Smooth muscle cell (in vitro differentiated cells): ENCODE data around the gene ACYP2. TPM values are rescaled to one million over a fixed set of nuclear protein-coding genes. Genes with fewer than 3 reads are reported as not detected.
A peak's percentile ranks its signal among the peaks of the same experiment; 100 is the strongest.

ENCODE experiments used
- DNase-seq: peaks from one replicate; lab custom pipeline; 2025; ENCODE audit not compliant: unreplicated experiment; lab: John Stamatoyannopoulos, UW
- H2AFZ ChIP-seq: fragments of 200-600 bp; sonication (generic); 2 replicates; pipeline ENCODE4 v1.6.0; 2016; ENCODE audit warnings: antibody characterized with exemption, low read depth, mild to moderate bottlenecking
- H3F3A ChIP-seq: fragments of 200-600 bp; sonication (generic); 2 replicates; pipeline ENCODE4 v1.6.0; 2017; ENCODE audit warnings: antibody characterized with exemption, low read depth
- H3K27ac ChIP-seq: fragments of 200-600 bp; sonication (generic); 2 replicates; pipeline ENCODE4 v1.5.1; 2016; ENCODE audit warnings: low read depth, mild to moderate bottlenecking
- H3K27me3 ChIP-seq: fragments of 200-600 bp; sonication (generic); 2 replicates; pipeline ENCODE4 v1.6.1; 2016; ENCODE audit warnings: low read depth, mild to moderate bottlenecking
- H3K36me3 ChIP-seq: fragments of 200-600 bp; sonication (generic); 2 replicates; pipeline ENCODE4 v1.5.1; 2016; ENCODE audit warnings: low read depth
- H3K4me1 ChIP-seq: fragments of 200-600 bp; sonication (generic); 2 replicates; pipeline ENCODE4 v1.5.1; 2016; ENCODE audit warnings: low read depth
- H3K4me2 ChIP-seq: fragments of 200-600 bp; sonication (generic); 2 replicates; pipeline ENCODE4 v1.6.0; 2016; ENCODE audit warnings: mild to moderate bottlenecking
- H3K4me3 ChIP-seq: fragments of 200-600 bp; sonication (generic); 2 replicates; pipeline ENCODE4 v1.5.1; 2016; ENCODE audit warnings: mild to moderate bottlenecking
- H3K79me2 ChIP-seq: fragments of 200-600 bp; sonication (generic); 2 replicates; pipeline ENCODE4 v1.6.0; 2016; ENCODE audit warnings: low read depth, mild to moderate bottlenecking
- H3K9ac ChIP-seq: fragments of 200-600 bp; sonication (generic); 2 replicates; pipeline ENCODE4 v1.6.0; 2016; ENCODE audit warnings: low read depth
- H3K9me3 ChIP-seq: fragments of 200-600 bp; sonication (generic); replicated peaks from 2 replicates; pipeline ENCODE4 v1.5.1; 2016; ENCODE audit warnings: low read depth
- H4K20me1 ChIP-seq: fragments of 200-600 bp; sonication (generic); 2 replicates; pipeline ENCODE4 v1.6.0; 2016; ENCODE audit warnings: low read depth
- CTCF ChIP-seq: fragments of 200-600 bp; sonication (generic); IDR thresholded peaks from 2 replicates; pipeline ENCODE4 v1.5.1; 2017; ENCODE audit warnings: borderline replicate concordance, mild to moderate bottlenecking, antibody characterized with exemption; ENCODE audit not compliant: insufficient read depth, poor library complexity, severe bottlenecking
- WGBS: methylation state at CpG from one replicate; pipeline ENCODE4 v1.1.7; 2016; ENCODE audit warnings: low lambda C conversion rate; 5-methylcytosine and 5-hydroxymethylcytosine counted together
- polyA plus RNA-seq: library from polyadenylated mRNA; unstranded; fragments of >200 nt; fragmentation: Nextera tagmentation; extraction: Ambion mirVana; gene quantifications from 2 replicates; pipeline ENCODE4 v1.2.1, GENCODE V29; 2016
- small RNA-seq: library from RNA; depleted of rRNA; stranded (forward); fragments of <200 nt; gene quantifications from one replicate; pipeline ENCODE3, GENCODE V24; 2014
- total RNA-seq: library from RNA; depleted of rRNA; stranded (reverse); fragments of >200 nt; gene quantifications from 2 replicates; pipeline ENCODE4 v1.2.3, GENCODE V29; 2014

The ACYP2 gene
- total and polyA plus RNA-seq, 2 experiments from 2014 or later = 12.1 to 18.6 TPM

GRCh38 chr2:54348646-54349045, 233.2 kb downstream of the ACYP2 start:
- no peak overlapping the region for H3K4me2 ChIP-seq

DNA sequence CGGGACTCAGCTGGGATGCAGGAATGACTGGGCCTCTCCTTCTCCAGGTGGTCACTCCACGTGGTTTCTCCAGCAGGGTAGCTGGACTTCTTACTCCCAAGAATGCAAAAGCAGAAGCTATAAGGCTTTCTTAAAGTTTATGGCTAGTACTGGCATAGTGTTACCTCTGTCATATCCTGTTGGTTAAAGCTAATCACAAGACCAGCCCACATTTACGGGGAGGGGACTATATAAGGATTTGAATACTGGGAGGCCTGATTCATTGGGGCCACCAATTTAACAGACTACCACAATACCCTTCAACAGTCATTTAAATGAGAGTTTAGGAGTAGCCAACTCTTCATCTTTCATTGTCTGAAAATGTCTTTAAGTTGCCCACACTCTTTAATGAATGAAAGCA, 235.0 kb downstream of the ACYP2 start:
- no peak for TF ChIP-seq CTCF
- H3K79me2 ChIP-seq = no peaks in the 10 kb centered on the region
- no peaks in the 10 kb centered on the region for H3K9me3 ChIP-seq
- no peaks in the 10 kb centered on the region for H3K36me3 ChIP-seq
- no peak for DNase-seq
- H2AFZ ChIP-seq = no peak overlapping the region
- no peaks in the 10 kb centered on the region for H3K4me1 ChIP-seq
- no peaks in the 10 kb centered on the region for H3K27me3 ChIP-seq
- WGBS = 57% methylated on average over 3 of the region's 3 CpGs
- H4K20me1 ChIP-seq = no peaks in the 10 kb centered on the region
- no peak overlapping the region for H3K4me3 ChIP-seq
- no peak overlapping the region for H3K4me2 ChIP-seq
- H3K27ac ChIP-seq = no peak overlapping the region
- H3K9ac ChIP-seq = no peak overlapping the region
- no peaks in the 10 kb centered on the region for H3F3A ChIP-seq

More at GRCh38 chr2:54348646-54349045, 233.2 kb downstream of the ACYP2 start:
- H3K9me3 ChIP-seq = no peaks in the 10 kb centered on the region
- WGBS = 29% methylated on average over 2 of the region's 2 CpGs
- no peaks in the 10 kb centered on the region for H3K79me2 ChIP-seq
- no peak overlapping the region for H2AFZ ChIP-seq
- no peak for TF ChIP-seq CTCF
- H3F3A ChIP-seq = no peaks in the 10 kb centered on the region
- H3K4me3 ChIP-seq = no peak overlapping the region
- no peaks in the 10 kb centered on the region for H3K27me3 ChIP-seq
- no peak overlapping the region for H3K27ac ChIP-seq
- DNase-seq = no peak
- H3K9ac ChIP-seq = no peak overlapping the region
- no peaks in the 10 kb centered on the region for H3K36me3 ChIP-seq
- H4K20me1 ChIP-seq = no peaks in the 10 kb centered on the region
- H3K4me1 ChIP-seq = no peaks in the 10 kb centered on the region

DNA sequence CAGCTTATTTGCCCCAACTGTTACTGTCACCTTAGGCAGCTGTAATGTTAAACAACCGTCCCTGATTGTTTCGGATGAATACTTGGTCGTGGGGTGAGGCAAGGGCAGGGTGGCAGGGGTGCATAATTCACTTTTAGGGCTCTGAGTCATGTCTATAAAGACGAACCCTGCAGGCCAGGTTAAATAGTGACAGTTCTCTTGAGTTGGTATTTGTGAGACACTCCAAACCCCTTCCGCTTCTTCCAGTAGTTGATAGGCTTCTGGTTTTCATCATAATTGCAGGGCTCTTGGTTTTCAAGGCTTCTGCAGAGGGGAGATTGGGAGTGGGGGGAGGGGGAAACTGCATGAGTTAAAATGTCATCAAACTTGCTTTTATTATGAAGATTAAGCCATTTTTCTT, 237.8 kb downstream of the ACYP2 start:
- Histone ChIP-seq H3K9ac (no peak overlapping the region), H4K20me1 (no peaks in the 10 kb centered on the region), H3K27ac (no peak overlapping the region), H3K4me1 (no peaks in the 10 kb centered on the region), H2AFZ (no peak overlapping the region), H3K27me3 (no peaks in the 10 kb centered on the region), H3K9me3 (no peaks in the 10 kb centered on the region), H3K36me3 (no peaks in the 10 kb centered on the region), H3K79me2 (no peaks in the 10 kb centered on the region), H3K4me2 (peak overlapping the region; percentile 13), H3F3A (no peaks in the 10 kb centered on the region), H3K4me3 (no peak overlapping the region)
- no peak for TF ChIP-seq CTCF
- WGBS = 12% methylated on average over 5 of the region's 5 CpGs
- DNase-seq = no peak

Small RNA genes lying within 50 kb of the gene (small RNA-seq; reads per million reads assigned to genes)
- not detected for gene RNU7-172P

Other genes starting within 250 kb of the ACYP2 start
- 65.2 and 81.6 TPM in 2 replicates for gene PSME4, start 144.6 kb upstream of the ACYP2 start, total RNA-seq
- gene PSME4, start 144.6 kb upstream of the ACYP2 start, polyA plus RNA-seq = 11.3 and 15.7 TPM in 2 replicates
- 0.04 TPM in 1 of 2 replicates, not detected in the other for gene TSPYL6, start 140.6 kb downstream of the ACYP2 start, total RNA-seq
- gene TSPYL6, start 140.6 kb downstream of the ACYP2 start, polyA plus RNA-seq = not detected in 2 replicates